Measurements from ENCODE around the gene CYP4F22. TPM values are rescaled to one million over a fixed set of nuclear protein-coding genes. Genes with fewer than 3 reads are reported as not detected.
"Not testable (repeated sequence)": the region's sequence is repeated elsewhere in the genome, so short reads cannot be mapped to it uniquely, and the experiment has no call there.

Gene CYP4F22
- total RNA-seq, 1 donor from 2014 or later, result not detected

GRCh38 chr19:15589760-15590451 is 81.6 kb downstream of the CYP4F22 start:
- Mint-ChIP-seq H3K36me3 (ENCODE audit: low read depth, unreplicated experiment) (peaks cover 7% of the 10 kb centered on the region), H3K4me3 (ENCODE audit: unreplicated experiment) (no peak overlapping the region), H3K27ac (ENCODE audit: unreplicated experiment) (no peak overlapping the region), H3K9me3 (ENCODE audit: unreplicated experiment) (peaks cover 53% of the 10 kb centered on the region), H3K4me1 (ENCODE audit: unreplicated experiment) (no peaks in the 10 kb centered on the region), H3K27me3 (ENCODE audit: unreplicated experiment) (peaks cover 11% of the 10 kb centered on the region)
- no peak for DNase-seq (ENCODE audit: low spot score)
- TF ChIP-seq CTCF (IDR thresholded peaks at IDR 0.05; ENCODE audit: unreplicated experiment), result no peak

- no peak overlapping the region for H3K4me3 Mint-ChIP-seq (ENCODE audit: unreplicated experiment)
- H3K36me3 Mint-ChIP-seq (ENCODE audit: low read depth, unreplicated experiment), result peaks cover 4% of the 10 kb centered on the region
These were observed 83.5 kb downstream of the CYP4F22 start for GRCh38 chr19:15591796-15592195.

DNA sequence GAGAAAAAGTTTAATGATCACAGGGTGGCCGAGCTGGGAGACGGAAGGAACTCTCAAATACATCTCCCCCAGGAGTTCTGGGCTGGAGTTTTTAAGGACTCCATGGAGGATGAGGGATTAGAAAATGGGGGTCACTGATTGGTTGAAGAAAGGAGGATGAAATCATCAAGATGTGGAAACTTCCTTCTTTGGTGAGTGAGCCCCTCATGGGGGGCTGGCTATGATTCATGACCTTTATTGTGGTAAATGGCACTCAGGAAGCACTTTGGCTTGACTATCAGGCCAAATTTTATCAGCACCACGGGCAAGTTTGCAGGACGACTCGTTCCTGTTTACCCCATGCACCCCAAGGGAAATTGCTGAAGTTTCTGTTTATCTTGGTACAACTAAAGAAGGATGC is 84.2 kb downstream of the CYP4F22 start:
- peaks cover 43% of the 10 kb centered on the region for H3K9me3 Mint-ChIP-seq (ENCODE audit: unreplicated experiment)
- not testable (repeated sequence) for H3K4me3 Mint-ChIP-seq (ENCODE audit: unreplicated experiment); H3K36me3 Mint-ChIP-seq (ENCODE audit: low read depth, unreplicated experiment); H3K27ac Mint-ChIP-seq (ENCODE audit: unreplicated experiment); DNase-seq (ENCODE audit: low spot score); H3K4me1 Mint-ChIP-seq (ENCODE audit: unreplicated experiment)
- peaks cover 11% of the 10 kb centered on the region for H3K27me3 Mint-ChIP-seq (ENCODE audit: unreplicated experiment)

More at GRCh38 chr19:15591796-15592195, 83.5 kb downstream of the CYP4F22 start:
- Mint-ChIP-seq H3K4me1 (ENCODE audit: unreplicated experiment) (no peaks in the 10 kb centered on the region), H3K27me3 (ENCODE audit: unreplicated experiment) (peaks cover 11% of the 10 kb centered on the region), H3K27ac (ENCODE audit: unreplicated experiment) (no peak overlapping the region), H3K9me3 (ENCODE audit: unreplicated experiment) (peaks cover 46% of the 10 kb centered on the region)
- TF ChIP-seq CTCF (IDR thresholded peaks at IDR 0.05; ENCODE audit: unreplicated experiment), result no peak
- DNase-seq (ENCODE audit: low spot score), result no peak

DNA sequence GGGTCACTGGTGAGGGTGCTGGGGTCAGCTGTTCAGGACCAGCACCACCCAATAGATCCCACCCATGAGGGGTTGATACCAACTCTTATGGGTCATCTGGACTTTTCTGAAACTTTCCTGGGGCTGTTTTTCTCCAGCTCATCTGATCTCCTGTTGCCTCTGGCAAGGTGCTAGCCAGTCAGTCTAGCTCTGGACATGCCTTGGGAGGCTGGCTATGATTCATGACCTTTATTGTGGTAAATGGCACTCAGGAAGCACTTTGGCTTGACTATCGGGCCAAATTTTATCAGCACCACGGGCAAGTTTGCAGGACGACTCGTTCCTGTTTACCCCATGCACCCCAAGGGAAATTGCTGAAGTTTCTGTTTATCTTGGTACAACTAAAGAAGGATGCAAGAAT is 85.4 kb downstream of the CYP4F22 start:
- H3K4me1 Mint-ChIP-seq (ENCODE audit: unreplicated experiment); H3K27me3 Mint-ChIP-seq (ENCODE audit: unreplicated experiment): not testable (repeated sequence)
- H3K9me3 Mint-ChIP-seq (ENCODE audit: unreplicated experiment), result peaks cover 32% of the 10 kb centered on the region

GRCh38 chr19:15595069-15595468 is 86.7 kb downstream of the CYP4F22 start:
- Mint-ChIP-seq H3K4me3 (ENCODE audit: unreplicated experiment) (no peak overlapping the region), H3K9me3 (ENCODE audit: unreplicated experiment) (peaks cover 27% of the 10 kb centered on the region), H3K36me3 (ENCODE audit: low read depth, unreplicated experiment) (no peaks in the 10 kb centered on the region), H3K27me3 (ENCODE audit: unreplicated experiment) (peaks cover 6% of the 10 kb centered on the region), H3K4me1 (ENCODE audit: unreplicated experiment) (no peaks in the 10 kb centered on the region), H3K27ac (ENCODE audit: unreplicated experiment) (no peak overlapping the region)
- no peak for TF ChIP-seq CTCF (IDR thresholded peaks at IDR 0.05; ENCODE audit: unreplicated experiment)
- DNase-seq (ENCODE audit: low spot score), result no peak

More for the DNA sequence above, 85.4 kb downstream of the CYP4F22 start:
- not testable (repeated sequence) for H3K4me3 Mint-ChIP-seq (ENCODE audit: unreplicated experiment); H3K36me3 Mint-ChIP-seq (ENCODE audit: low read depth, unreplicated experiment); DNase-seq (ENCODE audit: low spot score); H3K27ac Mint-ChIP-seq (ENCODE audit: unreplicated experiment)

Other genes starting within 250 kb of the CYP4F22 start
- 136 TPM for gene BRD4, start 176.0 kb upstream of the CYP4F22 start, total RNA-seq (ENCODE audit: unreplicated experiment)
- 36.5 TPM for gene AKAP8, start 128.7 kb upstream of the CYP4F22 start, total RNA-seq (ENCODE audit: unreplicated experiment)
- 160 TPM for gene AKAP8L, start 89.5 kb upstream of the CYP4F22 start, total RNA-seq (ENCODE audit: unreplicated experiment)
- 79.0 TPM for gene WIZ, start 58.6 kb upstream of the CYP4F22 start, total RNA-seq (ENCODE audit: unreplicated experiment)
- 1.5 TPM for gene RASAL3, start 44.0 kb upstream of the CYP4F22 start, total RNA-seq (ENCODE audit: unreplicated experiment)
- not detected for gene PGLYRP2, start 29.0 kb upstream of the CYP4F22 start, total RNA-seq (ENCODE audit: unreplicated experiment)
- gene CYP4F8, start 106.7 kb downstream of the CYP4F22 start, total RNA-seq (ENCODE audit: unreplicated experiment), result not detected
- not detected for gene CYP4F3, start 132.4 kb downstream of the CYP4F22 start, total RNA-seq (ENCODE audit: unreplicated experiment)
- not detected for gene CYP4F12, start 164.6 kb downstream of the CYP4F22 start, total RNA-seq (ENCODE audit: unreplicated experiment)
- not detected for gene OR10H2, start 219.5 kb downstream of the CYP4F22 start, total RNA-seq (ENCODE audit: unreplicated experiment)
- not detected for gene OR10H3, start 229.5 kb downstream of the CYP4F22 start, total RNA-seq (ENCODE audit: unreplicated experiment)

Measured in endothelial cell (in vitro differentiated cells).